K562 (cell line): ENCODE data around the gene RPL27A. TPM values are rescaled to one million over a fixed set of nuclear protein-coding genes. Genes with fewer than 3 reads are reported as not detected.

Experiments
- ATAC-seq: fragments of 200-7000 bp; cut with Tn5 transposase; 3 replicates; pipeline ENCODE4 v1.9.1; 2020; ENCODE audit warnings: moderate library complexity
- BruUV-seq: library from RNA; stranded (reverse); fragments of 400-500 nt; replicated peaks from 2 replicates; lab custom pipeline; 2021; lab: Mats Ljungman, UMichigan
- CTCF ChIA-PET: fragments of 300-600 bp; formaldehyde crosslinking; extraction: SDS; loops from one replicate; lab custom pipeline; 2021; ENCODE audit warnings: low intra/inter-chr PET ratio; lab: Yijun Ruan, JAX
- POLR2A ChIA-PET: fragments of 300-600, 350-650 bp; sonication (Branson Sonifier 250); formaldehyde crosslinking; extraction: SDS; loops from one replicate; lab custom pipeline; 2021; ENCODE audit warnings: antibody characterized with exemption, inconsistent platforms; lab: Yijun Ruan, JAX
- DNase-seq, 4 experiments: peaks; one replicate each; pipeline versions ENCODE4 v3.0.0 to v3.0.0-alpha.2; 2011 to 2018; ENCODE audit warnings: low spot score in 3 of 4, mixed read lengths in 3 of 4; ENCODE audit errors: extremely low read depth in 1 of 4
- FAIRE-seq: peaks from 2 replicates; lab custom pipeline; 2011; peaks lifted over from hg19 to GRCh38; lab: Jason Lieb, UNC
- H2AFZ ChIP-seq: 2 replicates; pipeline ENCODE4 v1.6.0; 2011; ENCODE audit warnings: low read depth, low read length, control low read depth, inconsistent platforms
- H3K27ac ChIP-seq: fragments of 200-600 bp; 3 replicates; pipeline ENCODE4 v1.8.0; 2011; ENCODE audit warnings: low read depth, mild to moderate bottlenecking, control low read depth, inconsistent platforms, low read length, moderate library complexity, mixed read lengths; ENCODE audit errors: extremely low read depth
- H3K27me3 ChIP-seq, 2 experiments: fragments of 300-600 bp in 1 of 2; 2 replicates in 1 of 2; 3 replicates in 1 of 2; pipeline versions ENCODE4 v1.6.0 to v1.8.0; 2011; ENCODE audit warnings: inconsistent platforms in 2 of 2, low read length in 2 of 2, mild to moderate bottlenecking in 1 of 2, mixed read lengths in 1 of 2, moderate library complexity in 1 of 2; ENCODE audit not compliant: control insufficient read depth in 2 of 2, insufficient read depth in 2 of 2
- H3K36me3 ChIP-seq: fragments of 300-600 bp; 3 replicates; pipeline ENCODE4 v1.8.0; 2011; ENCODE audit warnings: mild to moderate bottlenecking, low read length, inconsistent platforms; ENCODE audit not compliant: control insufficient read depth, insufficient read depth
- H3K4me1 ChIP-seq, 2 experiments: fragments of 200-600 bp in 1 of 2; replicated peaks in 1 of 2; 2 replicates in 1 of 2; 3 replicates in 1 of 2; pipeline versions ENCODE4 v1.5.1 to v1.8.0; 2011; ENCODE audit warnings: inconsistent platforms in 2 of 2, low read length in 2 of 2, mild to moderate bottlenecking in 1 of 2, mixed read lengths in 1 of 2, moderate library complexity in 1 of 2; ENCODE audit not compliant: control insufficient read depth in 2 of 2, insufficient read depth in 2 of 2
- H3K4me2 ChIP-seq: 2 replicates; pipeline ENCODE4 v1.6.1; 2011; ENCODE audit warnings: low read length, control low read depth, inconsistent platforms, mixed read lengths; ENCODE audit not compliant: insufficient read depth
- H3K4me3 ChIP-seq: fragments of 200-600 bp; sonication (generic), shearing (Covaris generic); 2 replicates; pipeline ENCODE4 v1.5.1; 2016; ENCODE audit warnings: control low read depth, inconsistent platforms
- H3K79me2 ChIP-seq: fragments of 200-600 bp; 3 replicates; pipeline ENCODE4 v1.8.0; 2011; ENCODE audit warnings: low read length, inconsistent platforms; ENCODE audit not compliant: control insufficient read depth, insufficient read depth
- H3K9ac ChIP-seq, 2 experiments: 2 replicates each; pipeline versions ENCODE4 v1.6.0 to v1.6.1; 2011; ENCODE audit warnings: low read depth in 2 of 2, low read length in 2 of 2, control low read depth in 1 of 2, inconsistent platforms in 1 of 2, mild to moderate bottlenecking in 1 of 2, mixed read lengths in 1 of 2; ENCODE audit not compliant: insufficient read depth in 1 of 2
- H3K9me1 ChIP-seq: one replicate; pipeline ENCODE4 v1.6.0; 2011; ENCODE audit warnings: inconsistent platforms, mild to moderate bottlenecking, low read length, moderate library complexity; ENCODE audit not compliant: control insufficient read depth, insufficient read depth
- H3K9me3 ChIP-seq: replicated peaks from 2 replicates; pipeline ENCODE4 v1.5.1; 2011; ENCODE audit warnings: low read depth, low read length, inconsistent platforms; ENCODE audit not compliant: control insufficient read depth, insufficient read depth
- H4K20me1 ChIP-seq: replicated peaks from 2 replicates; pipeline ENCODE4 v1.6.1; 2011; ENCODE audit warnings: low read length, inconsistent platforms, mixed read lengths; ENCODE audit not compliant: control insufficient read depth, insufficient read depth
- ATF7 ChIP-seq: fragments of 450-650 bp; IDR thresholded peaks from 2 replicates; pipeline ENCODE4 v1.7.1; 2014; ENCODE audit warnings: mild to moderate bottlenecking, moderate library complexity
- E2F5 ChIP-seq: sonication (generic); formaldehyde crosslinking; IDR thresholded peaks from 2 replicates; pipeline ENCODE4 v1.8.0; 2022; ENCODE audit warnings: mild to moderate bottlenecking, missing genetic modification reagents
- ESRRB ChIP-seq: fragments of 250-450 bp; sonication (Bioruptor Pico); IDR thresholded peaks from 2 replicates; pipeline ENCODE4 v1.5.0; 2020; ENCODE audit warnings: mild to moderate bottlenecking, moderate library complexity, borderline replicate concordance
- IRF2 ChIP-seq: sonication (generic); formaldehyde crosslinking; IDR thresholded peaks from 2 replicates; pipeline ENCODE4 v1.8.1; 2022; ENCODE audit warnings: mild to moderate bottlenecking, missing genetic modification reagents
- SIRT6 ChIP-seq: IDR thresholded peaks from one replicate; pipeline ENCODE4 v1.6.1; 2012; ENCODE audit warnings: low read depth, mild to moderate bottlenecking, control low read depth, inconsistent platforms, low read length, moderate library complexity
- SRSF1 ChIP-seq: fragments of 200-400 bp; formaldehyde crosslinking; IDR thresholded peaks from 2 replicates; pipeline ENCODE4 v1.6.1; 2017; ENCODE audit warnings: mild to moderate bottlenecking, low read depth, low read length, moderate library complexity
- SRSF3 ChIP-seq: fragments of 200-400 bp; formaldehyde crosslinking; IDR thresholded peaks from 2 replicates; pipeline ENCODE4 v1.6.1; 2016; ENCODE audit warnings: mild to moderate bottlenecking, low read length, moderate library complexity; ENCODE audit not compliant: insufficient read depth
- STAT5A ChIP-seq: IDR thresholded peaks from 2 replicates; pipeline ENCODE4 v1.6.1; 2012; ENCODE audit warnings: low read length, inconsistent platforms, borderline replicate concordance
- WGBS: fragments of 100-300 bp; shearing (Covaris generic); methylation state at CpG from one replicate; pipeline ENCODE4 v1.1.6; 2016; ENCODE audit warnings: low coverage, mixed read lengths; ENCODE audit not compliant: insufficient coverage; ENCODE audit errors: missing lambda C conversion rate; 5-methylcytosine and 5-hydroxymethylcytosine counted together
- in situ Hi-C: fragments of 300-500 bp; cut with MboI; formaldehyde crosslinking; loops from 4 replicates; pipeline ENCODE4 v1.15.0; 2018; ENCODE audit warnings: inconsistent platforms, mixed read lengths
- intact Hi-C: fragments of 100-400 bp; cut with micrococcal nuclease; formaldehyde crosslinking; loops from 2 replicates; pipeline ENCODE4 v1.14.2; 2022
- polyA plus RNA-seq, 8 experiments: library from polyadenylated mRNA; depleted of rRNA in 4 of 8; stranded (reverse) in 5 of 8; unstranded in 3 of 8; fragments of >200 nt; fragmentation: Nextera tagmentation in 2 of 8; fragmentation: Illumina TruSeq in 1 of 8; extraction: Ambion mirVana in 2 of 8; extraction: Trizol in 1 of 8; gene quantifications; 2 replicates each; pipeline versions ENCODE4 v1.2.1 to v1.2.3, GENCODE V29; 2011 to 2014; ENCODE audit warnings: inconsistent platforms in 1 of 8, missing spikeins in 1 of 8
- total RNA-seq, 7 experiments: library from RNA; depleted of rRNA in 6 of 7; stranded (reverse); fragments of >200 nt in 6 of 7; fragmentation: Illumina TruSeq in 2 of 7; extraction: Trizol in 2 of 7; gene quantifications; 2 replicates each; pipeline versions ENCODE4 v1.2.1 to v1.2.3, GENCODE V29; 2011 to 2021; ENCODE audit warnings: low replicate concordance in 1 of 7

The RPL27A gene
- total and polyA plus RNA-seq, 9 of the 15 experiments (the other 6 are each of a cell fraction or from before 2014, with no cell fraction given), result 790 to 4,241 (median 2,267) TPM

- in situ Hi-C loops (no loop called here), intact Hi-C loops (no loop called here)
- Histone ChIP-seq H3K9me1 (peaks cover 3% of the 10 kb centered on the region), H3K27ac (no peak overlapping the region), H3K79me2 (no peaks in the 10 kb centered on the region), H3K9ac (no peak overlapping the region), H4K20me1 (no peaks in the 10 kb centered on the region), H3K9me3 (no peaks in the 10 kb centered on the region), H3K4me3 (no peak overlapping the region), H2AFZ (no peak overlapping the region), H3K4me1 (no peaks in the 10 kb centered on the region), H3K4me2 (no peak overlapping the region), H3K36me3 (peaks cover 20% of the 10 kb centered on the region; the same call in 1 of the 3 replicates), H3K27me3 (no peaks in the 10 kb centered on the region)
- FAIRE-seq (no peak), DNase-seq (no peak), ATAC-seq (no peak)
- WGBS, result 0% methylated on average over 1 of the region's 1 CpG
- no TSS peak for BruUV-seq
- TF ChIP-seq SIRT6 (no peak), STAT5A (no peak), ATF7 (no peak), SRSF1 (no peak), SRSF3 (no peak), E2F5 (CRISPR knock-in tag) (no peak), ESRRB (CRISPR knock-in tag) (no peak), IRF2 (no peak)
- CTCF ChIA-PET, result no interaction called here
- POLR2A ChIA-PET, result interaction anchor here (0.6 to 1.6 kb wide), 7 partner anchors 10 to 989 kb away, joined by 3 to 9 read pairs (median 5); partner anchors contain the start of gene TRIM66
These were observed 10.9 kb upstream of the RPL27A start for GRCh38 chr11:8671651-8672062.
